ENCODE data around the gene VAPB.

VAPB gene

GRCh38 chr20:58494923-58495622 is 106.0 kb downstream of the VAPB start:
- TF ChIP-seq CSRNP3 (CRISPR knock-in tag; IDR thresholded peaks at IDR 0.05) (no peak), ZC3H10 (CRISPR knock-in tag; IDR thresholded peaks at IDR 0.05) (no peak), ZFP30 (CRISPR knock-in tag; IDR thresholded peaks at IDR 0.05) (no peak), PPARA (CRISPR knock-in tag; IDR thresholded peaks at IDR 0.05; ENCODE audit: borderline replicate concordance) (no peak), BACH2 (CRISPR knock-in tag; IDR thresholded peaks at IDR 0.05; ENCODE audit: borderline replicate concordance) (no peak), ZNF70 (CRISPR knock-in tag; IDR thresholded peaks at IDR 0.05) (no peak), CREB5 (CRISPR knock-in tag; IDR thresholded peaks at IDR 0.05; ENCODE audit: low read depth) (no peak), PATZ1 (CRISPR knock-in tag; IDR thresholded peaks at IDR 0.05; ENCODE audit: borderline replicate concordance) (no peak), CSDC2 (CRISPR knock-in tag; IDR thresholded peaks at IDR 0.05) (no peak), TOX (CRISPR knock-in tag; IDR thresholded peaks at IDR 0.05; ENCODE audit: borderline replicate concordance) (no peak), ARNTL (CRISPR knock-in tag; IDR thresholded peaks at IDR 0.05; ENCODE audit: borderline replicate concordance, low read depth) (no peak)
- no peak for ATAC-seq

- ATAC-seq, result no peak
- TF ChIP-seq BACH2 (CRISPR knock-in tag; IDR thresholded peaks at IDR 0.05; ENCODE audit: borderline replicate concordance) (no peak), ESRRG (CRISPR knock-in tag; IDR thresholded peaks at IDR 0.05) (no peak), TSHZ2 (CRISPR knock-in tag; IDR thresholded peaks at IDR 0.05) (no peak), ZFP3 (CRISPR knock-in tag; IDR thresholded peaks at IDR 0.05) (no peak), ZC3H10 (CRISPR knock-in tag; IDR thresholded peaks at IDR 0.05) (no peak), ZNF565 (CRISPR knock-in tag; conservative IDR thresholded peaks at IDR 0.05; ENCODE audit: low read depth) (no peak), POU6F1 (CRISPR knock-in tag; IDR thresholded peaks at IDR 0.05; ENCODE audit: borderline replicate concordance, low read depth) (no peak)
Observed at GRCh38 chr20:58495623-58496428, 106.8 kb downstream of the VAPB start.

GRCh38 chr20:58496429-58496769 is 107.4 kb downstream of the VAPB start:
- ATAC-seq, result no peak
- TF ChIP-seq TSHZ2 (CRISPR knock-in tag; IDR thresholded peaks at IDR 0.05) (no peak), TCF4 (CRISPR knock-in tag; IDR thresholded peaks at IDR 0.05; ENCODE audit: borderline replicate concordance) (no peak), ZNF70 (CRISPR knock-in tag; IDR thresholded peaks at IDR 0.05) (no peak), SNAI2 (CRISPR knock-in tag; IDR thresholded peaks at IDR 0.05) (no peak), RARB (CRISPR knock-in tag; IDR thresholded peaks at IDR 0.05) (no peak), PPARA (CRISPR knock-in tag; IDR thresholded peaks at IDR 0.05; ENCODE audit: borderline replicate concordance) (no peak), CSRNP3 (CRISPR knock-in tag; IDR thresholded peaks at IDR 0.05) (no peak), CSDC2 (CRISPR knock-in tag; IDR thresholded peaks at IDR 0.05) (no peak), CREB5 (CRISPR knock-in tag; IDR thresholded peaks at IDR 0.05; ENCODE audit: low read depth) (no peak), TOX (CRISPR knock-in tag; IDR thresholded peaks at IDR 0.05; ENCODE audit: borderline replicate concordance) (no peak), ISL1 (CRISPR knock-in tag; IDR thresholded peaks at IDR 0.05) (no peak)
